Liver (tissue), 9 donors: Measurements from ENCODE around the gene CUTA. TPM values are rescaled to one million over a fixed set of nuclear protein-coding genes. Genes with fewer than 3 reads are reported as not detected.

ENCODE experiments used
- DNase-seq: peaks from one replicate; pipeline ENCODE4 v3.0.0-alpha.2; 2017; ENCODE audit warnings: low spot score
- H3K27ac ChIP-seq, 2 donors: one replicate each; pipeline ENCODE4 v1.7.0; 2013; ENCODE audit warnings: inconsistent platforms in 2 of 2, low read length in 2 of 2, control low read depth in 1 of 2, low read depth in 1 of 2, mild to moderate bottlenecking in 1 of 2
- H3K27me3 ChIP-seq, 4 donors: one replicate each; pipeline versions ENCODE4 v1.6.1 to v1.7.0; 2013; ENCODE audit warnings: low read length in 3 of 4, inconsistent platforms in 1 of 4, mild to moderate bottlenecking in 1 of 4, moderate library complexity in 1 of 4; ENCODE audit not compliant: control insufficient read depth in 4 of 4, insufficient read depth in 4 of 4
- H3K36me3 ChIP-seq, 4 donors: one replicate each; pipeline versions ENCODE4 v1.6.1 to v1.7.0; 2013; ENCODE audit warnings: low read length in 3 of 4, mild to moderate bottlenecking in 3 of 4, low read depth in 1 of 4, moderate library complexity in 1 of 4; ENCODE audit not compliant: control insufficient read depth in 4 of 4, insufficient read depth in 3 of 4
- H3K4me1 ChIP-seq, 4 donors: one replicate each; pipeline versions ENCODE4 v1.6.1 to v1.7.0; 2013; ENCODE audit warnings: low read length in 3 of 4, mild to moderate bottlenecking in 3 of 4, moderate library complexity in 1 of 4; ENCODE audit not compliant: control insufficient read depth in 4 of 4, insufficient read depth in 4 of 4
- H3K4me3 ChIP-seq, 3 donors: one replicate each; pipeline versions ENCODE4 v1.6.1 to v1.7.0; 2013; ENCODE audit warnings: low read length in 3 of 3, control low read depth in 1 of 3, low read depth in 1 of 3, mild to moderate bottlenecking in 1 of 3
- H3K9ac ChIP-seq, 2 donors: one replicate each; pipeline ENCODE4 v1.7.0; 2013; ENCODE audit warnings: low read length in 2 of 2, mild to moderate bottlenecking in 2 of 2, moderate library complexity in 2 of 2, control low read depth in 1 of 2, low read depth in 1 of 2
- H3K9me3 ChIP-seq, 4 donors: one replicate each; pipeline versions ENCODE4 v1.6.1 to v1.7.0; 2013; ENCODE audit warnings: low read length in 3 of 4; ENCODE audit not compliant: control insufficient read depth in 4 of 4
- EGR1 ChIP-seq, 2 donors: IDR thresholded peaks; 2 replicates each; pipeline ENCODE4 v1.6.1; 2016 to 2018; ENCODE audit warnings: antibody characterized with exemption in 2 of 2, low read depth in 2 of 2
- FOXA1 ChIP-seq: IDR thresholded peaks from 2 replicates; pipeline ENCODE4 v1.6.1; 2016; ENCODE audit warnings: antibody characterized with exemption
- FOXA2 ChIP-seq: IDR thresholded peaks from 2 replicates; pipeline ENCODE4 v1.6.1; 2016; ENCODE audit warnings: antibody characterized with exemption
- GABPA ChIP-seq, 2 donors: IDR thresholded peaks in 1 of 2; conservative IDR thresholded peaks in 1 of 2; 2 replicates each; pipeline ENCODE4 v1.6.1; 2016; ENCODE audit warnings: antibody characterized with exemption in 2 of 2, mild to moderate bottlenecking in 1 of 2, moderate library complexity in 1 of 2
- HNF4A ChIP-seq, 2 donors: conservative IDR thresholded peaks; 2 replicates each; pipeline ENCODE4 v1.6.1; 2016; ENCODE audit warnings: antibody characterized with exemption in 2 of 2, mild to moderate bottlenecking in 2 of 2
- HNF4G ChIP-seq: IDR thresholded peaks from 2 replicates; pipeline ENCODE4 v1.6.1; 2016; ENCODE audit warnings: antibody characterized with exemption
- JUND ChIP-seq, 2 donors: IDR thresholded peaks; 2 replicates each; pipeline ENCODE4 v1.6.1; 2016; ENCODE audit warnings: antibody characterized with exemption in 2 of 2
- NR2F2 ChIP-seq: IDR thresholded peaks from 2 replicates; pipeline ENCODE4 v1.6.1; 2016; ENCODE audit warnings: antibody characterized with exemption
- RAD21 ChIP-seq, 2 donors: IDR thresholded peaks; 2 replicates each; pipeline ENCODE4 v1.6.1; 2016; ENCODE audit warnings: antibody characterized with exemption in 2 of 2, mild to moderate bottlenecking in 2 of 2
- RXRA ChIP-seq, 2 donors: IDR thresholded peaks; 2 replicates each; pipeline ENCODE4 v1.6.1; 2017 to 2018; ENCODE audit warnings: antibody characterized with exemption in 2 of 2, mild to moderate bottlenecking in 1 of 2
- SP1 ChIP-seq: IDR thresholded peaks from 2 replicates; pipeline ENCODE4 v1.6.1; 2018; ENCODE audit warnings: antibody characterized with exemption, mild to moderate bottlenecking
- TAF1 ChIP-seq: conservative IDR thresholded peaks from 2 replicates; pipeline ENCODE4 v1.6.1; 2016; ENCODE audit warnings: antibody characterized with exemption, mild to moderate bottlenecking
- YY1 ChIP-seq: IDR thresholded peaks from 2 replicates; pipeline ENCODE4 v1.6.1; 2016; ENCODE audit warnings: antibody characterized with exemption, mild to moderate bottlenecking
- WGBS: extraction: QIAGEN DNeasy Blood & Tissue Kit; methylation state at CpG from one replicate; pipeline ENCODE4 v1.1.7; 2013; 5-methylcytosine and 5-hydroxymethylcytosine counted together
- polyA plus RNA-seq, 2 donors: library from polyadenylated mRNA; stranded (reverse) in 1 of 2; unstranded in 1 of 2; fragments of 200-250 nt in 1 of 2; fragments of >200 nt in 1 of 2; fragmentation: Nextera tagmentation in 1 of 2; extraction: Ambion mirVana in 1 of 2; gene quantifications; one replicate each; pipeline versions ENCODE4 v1.2.1 to v1.2.3, GENCODE V29; 2013 to 2015
- total RNA-seq, 2 donors: library from RNA; depleted of rRNA; stranded (reverse); fragments of >200 nt; gene quantifications; one replicate each; pipeline ENCODE4 v1.2.3, GENCODE V29; 2014
- TF ChIP-seq, protein P1 (sequence below): IDR thresholded peaks from 2 replicates; pipeline ENCODE4 v1.6.1; 2016; ENCODE audit warnings: antibody characterized with exemption
- TF ChIP-seq, protein P2 (sequence below): IDR thresholded peaks from 2 replicates; pipeline ENCODE4 v1.6.1; 2016; ENCODE audit warnings: antibody characterized with exemption
- TF ChIP-seq, protein P3 (sequence below): IDR thresholded peaks from 2 replicates; pipeline ENCODE4 v1.6.1; 2016; ENCODE audit warnings: antibody characterized with exemption
- TF ChIP-seq, protein P4 (sequence below): fragments of 150-350 bp; IDR thresholded peaks from 2 replicates; pipeline ENCODE4 v1.5.1; 2017; ENCODE audit warnings: improper control_type of control experiment, low read depth, low read length; ENCODE audit not compliant: missing input control
- TF ChIP-seq, protein P5 (sequence below): IDR thresholded peaks from 2 replicates; pipeline ENCODE4 v1.6.1; 2016; ENCODE audit warnings: antibody characterized with exemption, mild to moderate bottlenecking
- donor health status: healthy.
- donor health status: healthy.
- donor health status: healthy.
- donor health status: healthy.
- donor health status: healthy.

CUTA gene
- total and polyA plus RNA-seq, 4 donors: 33.1 to 164 (median 93.2) TPM

DNA sequence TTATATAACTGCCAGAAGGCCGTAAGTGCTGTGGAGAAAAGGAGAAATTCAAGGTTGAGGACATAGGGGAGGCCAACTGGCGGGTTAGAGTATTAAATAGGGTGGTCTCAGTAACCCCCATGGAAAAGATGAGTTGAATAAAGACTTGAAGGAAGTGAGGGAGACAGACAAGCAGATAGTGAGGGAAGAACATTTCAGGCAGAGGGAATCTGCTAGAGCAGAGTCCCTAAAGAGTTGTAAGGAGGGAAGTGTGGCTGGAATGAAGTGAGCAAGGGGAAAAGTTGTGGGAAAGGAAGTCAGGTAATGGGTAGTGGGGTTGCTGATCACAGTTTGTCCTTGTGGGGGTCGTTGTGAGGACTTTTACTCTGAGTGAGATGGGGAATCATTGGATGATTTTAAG lies 24.9 kb downstream of the CUTA start:
- TF ChIP-seq, protein P1, sequence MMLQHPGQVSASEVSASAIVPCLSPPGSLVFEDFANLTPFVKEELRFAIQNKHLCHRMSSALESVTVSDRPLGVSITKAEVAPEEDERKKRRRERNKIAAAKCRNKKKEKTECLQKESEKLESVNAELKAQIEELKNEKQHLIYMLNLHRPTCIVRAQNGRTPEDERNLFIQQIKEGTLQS: no peak
- no peak for TF ChIP-seq RXRA (IDR thresholded peaks at IDR 0.05)
- no peak for TF ChIP-seq TAF1
- TF ChIP-seq SP1: no peak
- TF ChIP-seq, protein P2, sequence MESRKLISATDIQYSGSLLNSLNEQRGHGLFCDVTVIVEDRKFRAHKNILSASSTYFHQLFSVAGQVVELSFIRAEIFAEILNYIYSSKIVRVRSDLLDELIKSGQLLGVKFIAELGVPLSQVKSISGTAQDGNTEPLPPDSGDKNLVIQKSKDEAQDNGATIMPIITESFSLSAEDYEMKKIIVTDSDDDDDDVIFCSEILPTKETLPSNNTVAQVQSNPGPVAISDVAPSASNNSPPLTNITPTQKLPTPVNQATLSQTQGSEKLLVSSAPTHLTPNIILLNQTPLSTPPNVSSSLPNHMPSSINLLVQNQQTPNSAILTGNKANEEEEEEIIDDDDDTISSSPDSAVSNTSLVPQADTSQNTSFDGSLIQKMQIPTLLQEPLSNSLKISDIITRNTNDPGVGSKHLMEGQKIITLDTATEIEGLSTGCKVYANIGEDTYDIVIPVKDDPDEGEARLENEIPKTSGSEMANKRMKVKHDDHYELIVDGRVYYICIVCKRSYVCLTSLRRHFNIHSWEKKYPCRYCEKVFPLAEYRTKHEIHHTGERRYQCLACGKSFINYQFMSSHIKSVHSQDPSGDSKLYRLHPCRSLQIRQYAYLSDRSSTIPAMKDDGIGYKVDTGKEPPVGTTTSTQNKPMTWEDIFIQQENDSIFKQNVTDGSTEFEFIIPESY: no peak
- no peak for TF ChIP-seq YY1
- TF ChIP-seq HNF4A (conservative IDR thresholded peaks at IDR 0.05): no peak
- TF ChIP-seq, protein P3, sequence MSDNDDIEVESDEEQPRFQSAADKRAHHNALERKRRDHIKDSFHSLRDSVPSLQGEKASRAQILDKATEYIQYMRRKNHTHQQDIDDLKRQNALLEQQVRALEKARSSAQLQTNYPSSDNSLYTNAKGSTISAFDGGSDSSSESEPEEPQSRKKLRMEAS: no peak
- no peak for TF ChIP-seq JUND (IDR thresholded peaks at IDR 0.05)
- TF ChIP-seq GABPA (IDR thresholded peaks at IDR 0.05 in 1 of 2, conservative IDR thresholded peaks at IDR 0.05 in 1 of 2): no peak
- TF ChIP-seq FOXA1: no peak
- no peak for TF ChIP-seq FOXA2
- no peak for TF ChIP-seq HNF4G
- no peak for TF ChIP-seq NR2F2
- no peak for TF ChIP-seq RAD21 (IDR thresholded peaks at IDR 0.05)
- TF ChIP-seq EGR1 (IDR thresholded peaks at IDR 0.05; ENCODE audit: low read depth in 2 of 2): no peak
- TF ChIP-seq, protein P4, sequence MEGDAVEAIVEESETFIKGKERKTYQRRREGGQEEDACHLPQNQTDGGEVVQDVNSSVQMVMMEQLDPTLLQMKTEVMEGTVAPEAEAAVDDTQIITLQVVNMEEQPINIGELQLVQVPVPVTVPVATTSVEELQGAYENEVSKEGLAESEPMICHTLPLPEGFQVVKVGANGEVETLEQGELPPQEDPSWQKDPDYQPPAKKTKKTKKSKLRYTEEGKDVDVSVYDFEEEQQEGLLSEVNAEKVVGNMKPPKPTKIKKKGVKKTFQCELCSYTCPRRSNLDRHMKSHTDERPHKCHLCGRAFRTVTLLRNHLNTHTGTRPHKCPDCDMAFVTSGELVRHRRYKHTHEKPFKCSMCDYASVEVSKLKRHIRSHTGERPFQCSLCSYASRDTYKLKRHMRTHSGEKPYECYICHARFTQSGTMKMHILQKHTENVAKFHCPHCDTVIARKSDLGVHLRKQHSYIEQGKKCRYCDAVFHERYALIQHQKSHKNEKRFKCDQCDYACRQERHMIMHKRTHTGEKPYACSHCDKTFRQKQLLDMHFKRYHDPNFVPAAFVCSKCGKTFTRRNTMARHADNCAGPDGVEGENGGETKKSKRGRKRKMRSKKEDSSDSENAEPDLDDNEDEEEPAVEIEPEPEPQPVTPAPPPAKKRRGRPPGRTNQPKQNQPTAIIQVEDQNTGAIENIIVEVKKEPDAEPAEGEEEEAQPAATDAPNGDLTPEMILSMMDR: no peak
- TF ChIP-seq, protein P5, sequence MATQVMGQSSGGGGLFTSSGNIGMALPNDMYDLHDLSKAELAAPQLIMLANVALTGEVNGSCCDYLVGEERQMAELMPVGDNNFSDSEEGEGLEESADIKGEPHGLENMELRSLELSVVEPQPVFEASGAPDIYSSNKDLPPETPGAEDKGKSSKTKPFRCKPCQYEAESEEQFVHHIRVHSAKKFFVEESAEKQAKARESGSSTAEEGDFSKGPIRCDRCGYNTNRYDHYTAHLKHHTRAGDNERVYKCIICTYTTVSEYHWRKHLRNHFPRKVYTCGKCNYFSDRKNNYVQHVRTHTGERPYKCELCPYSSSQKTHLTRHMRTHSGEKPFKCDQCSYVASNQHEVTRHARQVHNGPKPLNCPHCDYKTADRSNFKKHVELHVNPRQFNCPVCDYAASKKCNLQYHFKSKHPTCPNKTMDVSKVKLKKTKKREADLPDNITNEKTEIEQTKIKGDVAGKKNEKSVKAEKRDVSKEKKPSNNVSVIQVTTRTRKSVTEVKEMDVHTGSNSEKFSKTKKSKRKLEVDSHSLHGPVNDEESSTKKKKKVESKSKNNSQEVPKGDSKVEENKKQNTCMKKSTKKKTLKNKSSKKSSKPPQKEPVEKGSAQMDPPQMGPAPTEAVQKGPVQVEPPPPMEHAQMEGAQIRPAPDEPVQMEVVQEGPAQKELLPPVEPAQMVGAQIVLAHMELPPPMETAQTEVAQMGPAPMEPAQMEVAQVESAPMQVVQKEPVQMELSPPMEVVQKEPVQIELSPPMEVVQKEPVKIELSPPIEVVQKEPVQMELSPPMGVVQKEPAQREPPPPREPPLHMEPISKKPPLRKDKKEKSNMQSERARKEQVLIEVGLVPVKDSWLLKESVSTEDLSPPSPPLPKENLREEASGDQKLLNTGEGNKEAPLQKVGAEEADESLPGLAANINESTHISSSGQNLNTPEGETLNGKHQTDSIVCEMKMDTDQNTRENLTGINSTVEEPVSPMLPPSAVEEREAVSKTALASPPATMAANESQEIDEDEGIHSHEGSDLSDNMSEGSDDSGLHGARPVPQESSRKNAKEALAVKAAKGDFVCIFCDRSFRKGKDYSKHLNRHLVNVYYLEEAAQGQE: no peak
- 71% methylated on average over 3 of the region's 3 CpGs for WGBS

More for the DNA sequence above, 24.9 kb downstream of the CUTA start:
- H3K27ac ChIP-seq: no peak overlapping the region
- H3K9me3 ChIP-seq: no peaks in the 10 kb centered on the region
- peaks cover 0 to 10% (median 8%) of the 10 kb centered on the region in 4 donors for H3K4me1 ChIP-seq
- H3K9ac ChIP-seq: peak overlapping the region in 1 of 2 donors; percentile 4
- H3K36me3 ChIP-seq: no peaks in the 10 kb centered on the region
- H3K4me3 ChIP-seq: no peak overlapping the region
- DNase-seq: no peak
- H3K27me3 ChIP-seq: no peaks in the 10 kb centered on the region
